Hematopoietic multipotent progenitor cell treated with erythropoietin and hydrocortisone succinate and interleukin-3 and kit ligand, for 15 days (in vitro differentiated cells): ENCODE results near the gene TPI1.
"Not testable (repeated sequence)": the region's sequence is repeated elsewhere in the genome, so short reads cannot be mapped to it uniquely, and the experiment has no call there.

Experiments used
- DNase-seq: peaks from one replicate; pipeline ENCODE4 v3.0.0-alpha.2; 2015; ENCODE audit warnings: low spot score

The TPI1 gene

GRCh38 chr12:6869049-6870021 is 2.0 kb downstream of the TPI1 start:
- peak; percentile 92 for DNase-seq

GRCh38 chr12:6870304-6870703 is 3.0 kb downstream of the TPI1 start:
- DNase-seq, result not testable (repeated sequence)

- DNase-seq, result peak; percentile 60
Observed at GRCh38 chr12:6871052-6871957, 4.0 kb downstream of the TPI1 start.

- peak; percentile 86 for DNase-seq
Observed at GRCh38 chr12:6872073-6873048, 5.0 kb downstream of the TPI1 start.

GRCh38 chr12:6873094-6874014 is 6.0 kb downstream of the TPI1 start, which contains the start of gene SPSB2:
Gene SPSB2, minus strand, starts transcription at chr12:6873303. Its CDS starts 402 bp downstream, at chr12:6872901.
- peak; percentile 97 for DNase-seq

GRCh38 chr12:6874015-6874368 is 6.7 kb downstream of the TPI1 start:
- not testable (repeated sequence) for DNase-seq

- not testable (repeated sequence) for DNase-seq
Observed at GRCh38 chr12:6879824-6880223, 12.5 kb downstream of the TPI1 start.

- DNase-seq, result no peak
Observed at GRCh38 chr12:6883252-6883651, 15.9 kb downstream of the TPI1 start.

GRCh38 chr12:6883683-6884082 is 16.4 kb downstream of the TPI1 start:
- no peak for DNase-seq

GRCh38 chr12:6884539-6884938 is 17.2 kb downstream of the TPI1 start:
- DNase-seq, result no peak

- DNase-seq, result not testable (repeated sequence)
Observed at GRCh38 chr12:6886206-6886999, 19.1 kb downstream of the TPI1 start.

- DNase-seq, result no peak
Observed at GRCh38 chr12:6887460-6887859, 20.1 kb downstream of the TPI1 start.

GRCh38 chr12:6888360-6888759 is 21.0 kb downstream of the TPI1 start:
- DNase-seq, result no peak

- DNase-seq, result not testable (repeated sequence)
Observed at GRCh38 chr12:6888794-6889193, 21.5 kb downstream of the TPI1 start.

GRCh38 chr12:6889775-6890573 is 22.6 kb downstream of the TPI1 start:
- not testable (repeated sequence) for DNase-seq

- DNase-seq, result peak; percentile 99
Observed at GRCh38 chr12:6890789-6891645, 23.7 kb downstream of the TPI1 start.

- no peak for DNase-seq
Observed at GRCh38 chr12:6891646-6892001, 24.3 kb downstream of the TPI1 start.

GRCh38 chr12:6892683-6893082 is 25.4 kb downstream of the TPI1 start:
- DNase-seq, result not testable (repeated sequence)
